ENCODE data around the gene COL6A2.
"Not testable (repeated sequence)": the region's sequence is repeated elsewhere in the genome, so short reads cannot be mapped to it uniquely, and the experiment has no call there.

COL6A2 gene

DNA sequence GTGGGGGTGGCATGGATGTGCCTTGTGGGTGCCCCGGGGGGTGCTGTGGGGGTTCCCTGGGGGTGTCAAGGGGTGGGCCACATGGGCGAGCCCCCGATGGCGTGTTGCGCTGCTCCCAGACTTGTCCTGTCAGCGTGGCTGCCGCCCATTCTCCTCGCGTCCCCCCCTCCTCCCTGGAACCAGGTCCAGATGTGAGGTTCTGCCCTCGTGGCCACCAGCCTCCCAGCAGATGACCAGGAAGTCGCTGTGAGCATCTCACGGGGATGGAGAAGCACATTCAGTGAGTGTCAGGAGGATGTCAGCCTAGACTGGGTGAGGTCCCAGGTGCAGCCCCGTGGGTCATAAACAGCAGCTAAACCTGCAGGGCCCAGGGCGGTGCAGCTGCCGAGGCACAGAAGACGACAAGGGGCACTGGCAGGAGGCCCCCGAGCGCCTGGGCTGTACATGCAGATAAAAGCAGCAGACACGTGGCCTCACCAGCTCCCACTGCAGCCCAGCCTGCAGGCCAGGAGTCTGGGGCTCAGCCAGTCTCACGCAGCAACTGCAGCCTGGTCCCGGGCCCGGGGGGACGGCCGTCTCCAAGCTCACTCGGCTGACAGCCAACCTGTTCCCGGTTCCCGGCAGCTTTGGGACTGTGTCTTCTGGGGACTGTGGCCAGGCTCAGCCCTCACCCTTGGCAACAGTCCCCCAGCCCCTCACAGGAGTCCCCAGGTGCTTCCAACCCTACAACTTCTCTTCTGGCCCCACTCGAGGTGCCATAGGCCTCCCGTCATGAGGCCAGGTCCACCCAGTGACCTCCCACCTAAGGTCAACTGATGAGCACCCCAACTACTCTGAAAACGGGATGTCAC is 17.5 kb upstream of the COL6A2 start:
- no peak for DNase-seq

DNA sequence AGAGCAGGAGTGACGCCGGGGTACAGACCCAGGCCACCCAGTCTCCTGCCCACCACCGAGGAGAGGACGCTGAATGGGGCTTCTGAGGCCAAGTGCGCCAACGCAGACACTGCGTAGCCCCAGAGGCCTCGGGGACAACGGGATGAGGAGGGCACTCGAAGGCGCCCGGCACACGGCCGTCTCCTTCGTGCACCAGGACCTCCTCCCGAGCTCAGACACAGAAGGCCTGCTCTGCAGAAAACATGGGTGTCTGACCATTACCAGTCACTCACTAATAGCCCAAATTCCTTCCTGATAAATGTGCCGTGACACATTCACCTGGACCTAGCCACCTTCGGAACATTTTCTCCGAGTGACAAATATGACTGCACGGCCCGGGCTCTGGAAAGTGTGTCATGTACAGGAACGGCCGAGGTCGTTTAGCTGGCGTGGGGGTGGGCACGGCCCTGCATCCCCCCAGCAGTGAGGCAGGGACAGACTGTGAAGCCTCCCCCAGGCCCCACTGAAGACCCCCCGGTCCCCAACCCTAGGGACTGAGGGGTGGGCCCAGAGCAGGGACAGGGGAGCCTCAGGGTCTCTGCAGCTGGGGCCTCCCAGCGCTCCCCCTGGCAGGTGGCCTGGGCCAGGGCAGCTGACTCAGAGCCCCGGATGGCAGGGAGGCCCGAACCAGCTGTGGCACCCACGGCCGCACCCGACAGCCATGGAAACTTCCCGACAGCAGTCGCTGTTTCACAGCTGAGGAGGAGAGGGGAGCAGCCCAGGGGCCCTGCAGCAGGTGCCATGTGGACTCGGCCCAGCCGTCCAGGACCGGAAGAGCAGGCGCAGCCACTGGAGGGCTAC is 16.7 kb upstream of the COL6A2 start:
- no peak for DNase-seq

DNA sequence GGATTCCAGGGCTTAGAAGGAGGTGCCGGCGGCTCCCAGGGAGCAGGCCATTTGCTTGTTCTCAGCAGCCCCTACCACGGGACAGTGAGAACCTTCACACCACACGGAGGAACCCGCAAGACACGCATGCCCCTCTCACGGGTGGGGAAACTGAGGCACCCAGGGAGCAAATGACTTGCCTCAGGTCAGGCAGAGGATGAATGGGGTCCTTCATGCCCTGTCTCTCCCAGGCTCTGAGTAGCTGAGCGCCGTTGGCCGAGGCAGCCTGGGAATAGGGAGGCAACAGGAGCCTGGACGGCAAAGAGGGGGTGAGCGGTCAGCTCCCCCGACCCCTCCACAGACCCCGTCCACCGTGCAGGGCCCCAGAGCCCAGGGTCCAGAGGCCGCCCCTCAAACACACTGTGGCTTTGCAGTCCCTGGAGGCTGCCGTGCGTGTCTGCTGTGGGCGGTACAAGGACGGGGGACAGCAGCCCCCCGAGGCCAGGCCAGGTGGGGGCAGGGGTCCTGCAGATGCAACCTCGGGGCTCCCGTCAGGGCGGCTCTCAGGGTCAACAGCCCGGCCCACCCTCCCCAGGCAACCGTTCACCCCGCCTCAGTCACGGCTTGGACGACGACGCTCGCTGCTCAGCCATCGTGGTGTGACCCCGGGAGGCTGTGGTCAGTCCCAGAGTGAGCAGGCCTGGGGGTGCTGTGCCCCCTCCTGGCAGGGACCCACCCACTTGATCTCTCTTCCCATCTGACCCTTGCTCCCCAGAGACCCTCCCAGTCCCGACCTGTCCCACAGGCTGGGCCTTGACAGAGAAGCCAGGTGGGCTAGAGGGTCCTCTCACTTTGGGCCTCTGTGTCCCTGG is 15.8 kb upstream of the COL6A2 start:
- DNase-seq = no peak

DNA sequence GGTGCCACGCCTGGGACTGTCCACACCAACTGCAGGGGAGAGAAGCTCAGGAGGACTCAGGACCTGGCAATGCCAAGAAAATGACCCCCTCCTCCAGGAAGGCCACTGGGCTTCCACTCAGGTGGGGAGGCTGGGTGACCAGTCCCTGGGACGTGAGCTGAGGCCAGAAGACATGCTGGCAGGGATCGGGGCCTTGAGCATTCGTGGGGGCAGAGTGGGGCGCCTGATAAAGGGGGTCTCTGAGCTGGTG is 15.3 kb upstream of the COL6A2 start:
- DNase-seq = no peak

DNA sequence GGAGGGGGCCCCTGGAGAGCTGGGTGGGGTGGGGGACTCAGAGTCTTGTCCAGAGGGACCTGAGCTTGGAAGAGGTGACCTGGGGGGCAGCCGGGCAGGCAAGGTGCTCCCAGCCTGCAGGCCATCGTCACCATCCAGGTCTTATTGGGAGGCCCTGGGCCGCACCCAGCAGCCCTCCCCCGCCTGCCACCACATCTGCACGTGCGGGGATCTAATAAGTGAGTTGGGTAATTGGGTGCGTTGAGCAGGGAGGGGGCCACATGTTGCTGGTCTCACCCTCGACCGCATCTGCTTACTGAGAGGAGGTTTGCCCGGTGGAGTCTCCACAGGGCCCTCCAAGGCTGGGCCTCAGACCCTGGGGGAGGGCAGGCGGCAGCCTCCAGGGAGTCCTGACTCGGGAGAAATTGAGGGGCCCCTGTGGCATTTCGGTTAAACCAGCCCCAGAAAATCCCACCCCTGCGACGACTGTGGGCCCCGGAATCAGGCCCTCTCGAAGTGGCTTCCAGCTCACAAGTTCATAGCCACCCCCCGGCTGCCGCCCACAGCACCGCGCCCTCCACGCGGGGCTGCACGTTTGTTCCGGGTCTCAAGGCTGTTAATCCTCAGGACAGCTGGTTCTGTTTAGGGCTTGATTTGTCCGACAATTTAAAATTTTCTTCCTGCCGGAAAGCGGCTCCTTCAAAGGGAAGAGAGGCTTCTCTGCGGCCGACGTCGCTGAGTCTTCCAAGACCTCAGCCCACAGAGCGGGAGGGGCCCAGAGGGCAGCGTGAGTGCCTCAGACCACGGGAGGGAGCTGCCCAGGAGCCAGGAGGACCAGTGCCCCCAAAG is 14.7 kb upstream of the COL6A2 start:
- no peak for DNase-seq

DNA sequence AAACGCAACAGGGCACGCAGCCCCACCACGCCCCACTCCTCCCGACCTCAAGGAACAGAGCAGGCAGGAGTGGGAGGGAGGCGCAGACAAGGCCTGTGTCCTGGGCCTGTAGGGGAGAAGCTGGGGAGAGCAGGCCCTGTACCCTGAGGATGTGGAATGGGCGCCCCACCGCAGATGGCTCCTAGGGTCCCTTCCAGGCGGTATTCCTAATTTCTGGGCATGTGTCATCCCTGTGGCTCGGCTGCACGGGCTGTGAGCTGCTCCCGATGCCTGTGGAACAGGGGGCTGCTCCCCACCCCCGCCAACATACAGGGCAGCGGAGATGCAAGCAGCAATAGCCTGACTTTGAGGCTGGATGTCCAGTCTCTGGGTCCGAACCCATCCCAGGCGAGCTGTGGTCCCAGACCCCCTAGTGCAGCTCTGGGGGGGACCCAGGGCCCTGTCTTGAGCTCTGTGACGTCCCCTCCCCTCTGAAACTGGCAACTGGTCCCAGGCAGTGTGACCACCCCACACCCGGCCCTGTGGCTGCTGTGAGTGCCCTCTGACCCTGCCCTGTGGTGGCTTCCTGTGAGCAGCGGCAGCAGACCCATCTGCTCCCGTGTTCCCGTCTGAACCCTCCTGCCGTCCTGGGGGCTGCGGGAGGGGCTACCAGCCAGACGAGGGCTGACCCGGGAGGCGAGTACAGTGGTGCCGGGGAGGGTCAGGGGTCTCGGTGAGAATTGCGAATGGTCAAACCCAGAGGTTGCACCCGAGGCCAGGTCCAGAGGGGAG is 13.9 kb upstream of the COL6A2 start:
- DNase-seq = no peak

DNA sequence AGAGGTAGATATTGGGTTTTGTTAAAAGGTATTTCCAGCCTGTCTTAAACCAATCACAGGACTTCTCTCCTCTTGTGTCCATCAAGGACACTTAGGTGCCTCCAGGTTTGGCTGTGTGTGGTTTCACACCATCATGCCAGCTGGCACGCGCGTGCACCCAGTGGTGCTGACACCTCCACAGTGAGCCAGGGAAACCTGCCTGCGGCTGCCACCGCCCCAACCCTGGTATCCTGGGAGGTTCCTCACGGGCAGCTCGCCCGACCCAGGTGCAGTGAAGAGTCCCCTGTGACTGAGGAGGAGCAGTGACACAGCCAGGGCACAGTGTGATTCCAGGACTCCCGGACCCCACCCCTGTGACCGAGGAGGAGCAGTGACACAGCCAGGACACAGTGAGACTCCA is 13.2 kb upstream of the COL6A2 start:
- no peak for DNase-seq

DNA sequence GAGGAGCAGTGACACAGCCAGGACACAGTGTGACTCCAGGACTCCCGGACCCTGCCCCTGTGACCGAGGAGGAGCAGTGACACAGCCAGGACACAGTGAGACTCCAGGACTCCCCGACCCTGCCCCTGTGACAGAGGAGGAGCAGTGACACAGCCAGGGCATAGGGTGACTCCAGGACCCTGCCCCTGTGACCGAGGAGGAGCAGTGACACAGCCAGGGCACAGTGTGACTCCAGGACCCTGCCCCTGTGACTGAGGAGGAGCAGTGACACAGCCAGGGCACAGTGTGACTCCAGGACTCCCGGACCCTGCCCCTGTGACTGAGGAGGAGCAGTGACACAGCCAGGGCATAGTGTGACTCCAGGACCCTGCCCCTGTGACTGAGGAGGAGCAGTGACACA is 12.7 kb upstream of the COL6A2 start:
- DNase-seq = not testable (repeated sequence)

DNA sequence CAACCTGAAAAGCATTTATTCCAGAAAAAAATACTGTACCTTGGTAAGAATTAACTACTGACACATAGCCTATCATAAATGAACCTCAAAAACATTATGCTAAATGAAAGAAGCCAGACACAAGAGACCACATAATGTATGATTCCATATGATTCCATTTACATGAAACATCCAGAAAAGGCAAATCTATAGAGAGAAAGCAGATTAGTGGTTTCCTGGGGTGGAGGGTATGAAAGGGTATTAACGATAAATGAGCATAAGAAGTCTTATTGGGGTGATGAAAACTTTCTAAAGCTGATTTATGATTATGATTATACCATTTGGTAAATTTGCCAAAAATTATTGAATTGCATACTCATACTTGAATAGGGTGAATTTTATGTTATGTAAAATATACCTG is 10.3 kb upstream of the COL6A2 start:
- no peak for DNase-seq

DNA sequence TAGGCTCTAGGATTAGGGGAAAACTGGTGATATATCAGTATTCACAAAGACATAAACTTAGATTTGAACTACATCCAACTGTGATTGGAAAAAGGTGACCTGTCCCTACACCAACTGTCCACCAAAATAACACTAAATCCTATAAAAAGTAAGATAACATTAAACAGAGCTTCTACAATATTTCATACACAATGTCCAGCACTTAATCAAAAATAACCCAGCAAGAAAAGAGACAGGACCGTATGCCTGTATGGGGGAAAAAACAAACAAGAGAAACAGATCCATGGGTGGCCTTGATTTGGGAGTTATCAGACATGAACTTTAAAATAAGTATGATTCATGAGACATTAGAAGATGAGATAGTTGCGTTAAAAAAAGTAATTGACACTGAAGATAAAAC is 9.7 kb upstream of the COL6A2 start:
- DNase-seq = no peak

DNA sequence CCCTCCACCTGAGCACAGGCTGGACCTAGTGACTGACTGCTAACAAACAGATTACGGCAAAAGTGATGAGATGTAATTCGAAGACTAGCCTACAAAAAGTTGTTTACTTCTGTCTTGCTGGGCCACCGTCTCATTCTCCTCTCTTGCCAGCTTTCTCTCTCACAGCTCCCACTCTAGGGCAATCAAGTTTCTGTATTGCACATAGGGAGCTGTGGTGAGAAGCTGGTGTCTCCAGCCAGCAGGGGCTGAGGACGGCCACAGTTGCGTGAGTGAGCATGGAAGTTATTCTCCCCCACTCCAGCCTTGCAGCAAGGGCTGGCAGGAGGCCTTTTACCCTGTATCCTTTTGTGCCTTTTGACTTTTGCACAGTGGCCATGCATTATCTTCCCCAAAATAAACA is 8.6 kb upstream of the COL6A2 start:
- DNase-seq = no peak

DNA sequence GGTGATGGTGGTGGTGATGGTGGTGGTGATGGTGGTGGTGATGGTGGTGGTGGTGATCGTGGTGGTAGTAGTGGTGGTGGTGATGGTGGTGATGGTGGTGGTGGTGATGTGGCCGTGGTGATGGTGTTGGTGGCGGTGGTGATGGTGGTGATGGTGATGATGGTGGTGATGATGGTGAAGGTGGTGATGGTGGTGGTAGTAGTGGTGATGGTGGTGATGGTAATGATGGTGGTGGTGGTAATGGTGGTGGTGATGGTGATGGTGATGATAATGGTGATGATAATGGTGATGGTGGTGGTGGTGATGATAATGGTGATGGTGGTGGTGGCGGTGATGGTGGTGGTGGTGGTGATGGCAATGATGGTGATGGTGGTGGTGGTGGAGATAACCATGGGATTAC is 6.8 kb upstream of the COL6A2 start:
- DNase-seq = no peak

DNA sequence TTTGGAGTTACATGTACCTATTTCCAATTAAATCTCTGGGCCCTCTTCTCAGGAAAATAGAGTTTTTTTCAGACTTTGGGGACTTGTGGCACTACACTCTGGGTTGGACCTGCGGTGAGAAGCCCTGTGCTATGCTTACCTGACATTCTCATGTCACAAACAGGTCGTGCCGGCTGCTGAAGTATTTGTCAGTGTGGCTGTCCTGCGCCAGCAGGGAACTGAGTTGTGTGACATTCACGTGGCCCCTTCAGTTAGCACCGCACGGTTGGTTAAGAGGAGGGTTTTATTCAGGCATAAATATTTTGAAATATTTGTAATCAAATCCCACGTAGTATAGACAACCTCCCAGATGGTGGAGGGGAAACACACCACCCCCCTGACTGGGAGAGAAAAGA is 6.3 kb upstream of the COL6A2 start:
- DNase-seq = no peak

DNA sequence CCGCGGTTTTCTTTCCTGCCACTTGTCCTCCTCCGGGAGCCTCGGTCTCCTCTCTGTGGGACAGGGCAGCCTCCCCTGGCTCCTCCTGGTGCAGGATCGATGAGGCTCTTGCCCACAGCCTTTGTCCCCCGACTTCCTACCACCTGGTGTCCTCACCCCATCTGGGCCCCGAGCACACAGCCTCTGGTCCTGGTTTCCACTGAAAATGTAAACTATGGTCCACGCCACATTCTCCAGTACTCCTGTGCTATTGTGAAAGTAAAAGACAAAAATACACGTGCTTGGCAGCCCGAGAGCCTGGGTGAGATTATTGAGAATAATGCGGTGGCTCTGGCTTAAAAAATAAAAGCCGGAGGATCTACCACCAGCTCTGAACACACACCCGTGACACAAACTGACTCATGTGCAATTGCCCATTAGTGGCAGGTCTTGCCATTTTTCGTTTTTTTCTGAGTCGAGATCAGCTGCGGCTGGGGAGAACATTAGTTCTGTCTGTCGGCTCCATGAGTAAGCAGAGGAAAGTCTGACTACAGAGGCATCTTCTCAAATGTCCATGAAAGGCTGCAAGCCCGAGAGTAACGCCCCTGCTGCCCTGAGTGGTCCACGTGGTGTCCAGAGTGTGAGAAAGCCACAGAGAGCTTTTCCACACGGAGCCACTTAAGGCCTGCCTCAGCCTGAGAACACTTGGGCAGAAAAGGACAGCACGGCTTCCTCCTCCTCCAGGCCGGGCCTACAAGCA is 5.7 kb upstream of the COL6A2 start:
- DNase-seq = no peak

DNA sequence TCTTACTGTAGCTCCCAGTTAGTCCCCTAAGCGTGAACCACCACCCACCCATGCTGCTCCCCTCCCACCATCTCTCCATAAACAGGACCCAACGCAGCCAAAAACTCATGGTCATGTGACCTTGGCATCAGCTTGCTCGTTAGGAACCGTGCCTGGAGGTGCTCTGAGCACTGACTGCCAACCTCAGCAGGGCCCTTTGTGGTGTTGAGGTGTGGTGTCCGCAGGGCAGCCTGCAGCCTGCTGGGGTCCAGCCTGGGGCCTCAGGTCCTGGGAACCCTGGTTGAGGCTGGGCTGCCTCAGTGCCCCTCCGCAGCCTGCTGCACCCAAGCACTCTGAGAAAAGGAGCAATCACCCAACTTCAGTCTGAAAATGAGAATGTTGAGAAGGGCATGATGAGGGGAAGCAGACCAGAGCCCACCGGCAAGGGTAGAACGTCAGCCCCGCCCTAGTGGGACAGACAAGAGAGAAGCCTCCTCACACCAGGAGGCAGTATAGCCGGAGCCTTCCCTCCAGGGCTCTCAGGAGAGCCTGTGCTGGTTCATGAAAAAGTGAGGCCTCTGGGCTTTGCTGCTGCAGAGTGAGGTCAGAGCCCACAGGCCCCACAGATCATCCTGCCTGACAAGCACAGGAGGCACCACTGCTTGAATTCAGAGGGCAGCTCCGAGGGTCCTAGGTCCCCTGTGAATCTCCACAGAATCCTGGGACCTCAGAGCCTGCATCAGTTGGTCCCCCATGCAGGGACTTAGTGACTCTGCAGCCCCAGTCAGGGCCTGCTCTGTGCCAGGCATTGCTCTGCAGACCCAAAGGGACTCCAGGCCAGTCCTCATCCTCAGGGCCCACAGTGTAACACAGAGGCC is 4.9 kb upstream of the COL6A2 start:
- DNase-seq = no peak

DNA sequence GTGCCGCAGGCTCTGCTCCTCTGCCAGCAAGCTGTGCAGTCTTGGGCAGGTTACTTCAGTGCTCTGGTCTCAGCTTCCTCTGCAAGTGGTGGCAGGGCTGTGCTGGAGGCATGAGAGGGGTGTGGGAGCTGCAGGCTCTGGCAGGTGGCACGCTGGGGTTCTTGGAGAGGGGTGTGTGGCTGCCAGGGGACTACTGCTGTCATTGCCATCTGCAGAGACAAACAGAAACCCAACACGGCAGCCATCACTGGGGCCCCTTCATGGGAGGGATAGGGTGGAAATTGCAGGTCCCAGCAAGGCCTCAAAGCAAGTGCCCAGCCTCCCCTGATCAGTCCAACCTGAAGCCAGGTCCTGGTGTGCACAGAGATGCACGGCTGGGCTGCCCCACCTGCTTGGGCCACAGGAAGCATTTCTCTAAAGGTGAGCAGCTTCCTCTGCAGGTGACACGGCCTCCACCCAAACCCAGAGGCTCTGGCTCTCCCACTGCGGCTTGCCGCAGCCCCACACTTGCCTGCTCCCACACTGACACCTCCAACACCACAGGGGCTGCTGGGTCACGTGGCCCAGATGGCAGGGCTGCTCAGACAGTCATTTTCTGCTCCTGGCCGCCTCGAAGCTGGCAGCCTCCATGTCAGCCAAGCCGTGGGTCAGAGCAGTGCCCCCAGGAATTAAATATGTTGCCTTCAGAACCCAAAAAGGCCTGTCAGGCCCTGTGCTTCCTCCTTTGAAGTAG is 4.1 kb upstream of the COL6A2 start:
- DNase-seq = no peak

DNA sequence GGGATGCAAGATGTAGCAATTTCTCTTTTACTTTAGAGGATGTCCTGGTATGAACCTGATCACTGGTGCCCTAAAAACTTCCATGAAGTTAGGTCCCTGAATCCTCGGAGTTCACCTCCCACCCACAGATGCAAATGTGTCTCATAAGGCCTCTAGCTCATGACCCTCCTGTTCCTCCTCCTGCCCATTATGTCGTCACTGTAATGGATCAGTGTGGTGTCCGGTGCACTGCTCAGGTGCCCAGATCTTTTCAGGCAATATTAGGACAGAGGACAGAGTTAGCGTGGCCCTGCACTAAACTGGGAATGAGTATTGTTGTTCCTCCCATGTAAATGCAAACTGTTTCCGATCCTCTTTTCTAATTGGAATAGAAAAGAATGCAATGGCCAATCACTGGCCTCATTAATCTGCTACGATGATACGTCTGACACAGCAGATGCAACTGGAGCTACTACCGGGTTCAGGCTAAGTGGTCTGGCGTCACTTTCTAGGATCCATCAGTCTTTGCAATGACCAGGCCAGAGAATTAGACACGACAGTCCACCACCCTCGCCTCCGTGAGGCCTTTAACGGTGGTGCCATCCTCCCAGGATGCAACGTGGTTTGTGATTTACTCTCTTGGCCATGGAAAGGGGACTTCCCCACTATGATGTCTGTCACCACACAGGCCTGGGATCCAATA is 3.4 kb upstream of the COL6A2 start:
- DNase-seq = no peak

DNA sequence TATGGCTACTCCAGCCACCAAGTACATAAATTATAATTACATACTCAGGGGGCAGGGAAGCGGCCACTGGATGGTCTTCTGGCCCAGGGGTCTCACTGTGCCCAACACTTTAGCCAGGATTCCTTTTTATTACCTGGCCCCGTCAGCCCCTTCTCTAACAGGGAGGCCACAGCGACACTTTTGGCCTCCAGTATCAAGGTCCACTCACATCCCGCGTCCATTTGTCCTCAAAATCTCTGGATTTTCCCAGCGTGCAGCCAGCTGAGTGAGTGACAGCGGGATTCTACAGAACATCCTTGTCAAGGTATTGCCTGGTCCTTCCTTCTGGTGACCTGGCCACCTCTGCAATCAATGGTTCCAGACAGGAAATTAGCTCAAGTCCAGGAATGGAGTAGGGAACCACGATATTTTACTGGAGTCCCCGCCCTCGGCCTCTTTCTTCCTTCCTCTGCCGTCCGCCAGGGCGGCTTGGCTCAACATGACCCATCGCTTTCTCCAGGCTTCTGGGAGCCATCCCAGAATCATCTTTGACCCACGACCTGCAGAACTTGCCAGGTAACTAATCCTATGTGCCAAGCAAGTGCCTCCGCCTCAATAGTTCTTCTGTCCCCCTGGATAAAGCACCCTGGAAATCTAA is 2.7 kb upstream of the COL6A2 start:
- DNase-seq = no peak

Measured in NCI-H446 (cell line).